ENCODE data around the gene KIF11. TPM values are rescaled to one million over a fixed set of nuclear protein-coding genes. Genes with fewer than 3 reads are reported as not detected.

Gene KIF11
- total and polyA plus RNA-seq, 2 of the 13 experiments (the other 11 are each of a cell fraction or from before 2014, with no cell fraction given) = 8.7 to 38.4 TPM

DNA sequence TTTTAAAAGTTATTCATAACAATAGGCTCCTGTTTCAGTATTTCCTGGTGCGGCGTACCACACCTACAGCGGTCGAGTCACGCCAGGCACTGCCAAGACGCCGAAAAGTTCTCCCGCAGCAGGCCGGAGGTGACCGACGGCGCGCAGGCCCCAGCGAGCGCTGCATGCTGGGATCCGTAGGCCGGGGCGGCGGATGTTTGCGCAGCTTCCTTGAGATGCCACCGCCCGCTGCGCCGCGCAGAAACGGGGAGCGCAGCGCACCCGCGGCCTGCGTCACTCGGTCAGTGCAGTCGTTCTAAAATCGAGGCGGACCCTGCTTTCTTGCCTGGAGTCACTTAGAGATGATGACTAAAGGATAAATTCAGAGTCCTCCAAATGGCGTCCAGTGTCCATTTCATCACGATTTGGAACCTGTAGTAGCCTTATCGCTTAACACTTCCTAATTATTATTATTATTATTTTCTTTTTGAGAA is 1.3 kb upstream of the KIF11 start (continued):
- TF ChIP-seq, protein P1, sequence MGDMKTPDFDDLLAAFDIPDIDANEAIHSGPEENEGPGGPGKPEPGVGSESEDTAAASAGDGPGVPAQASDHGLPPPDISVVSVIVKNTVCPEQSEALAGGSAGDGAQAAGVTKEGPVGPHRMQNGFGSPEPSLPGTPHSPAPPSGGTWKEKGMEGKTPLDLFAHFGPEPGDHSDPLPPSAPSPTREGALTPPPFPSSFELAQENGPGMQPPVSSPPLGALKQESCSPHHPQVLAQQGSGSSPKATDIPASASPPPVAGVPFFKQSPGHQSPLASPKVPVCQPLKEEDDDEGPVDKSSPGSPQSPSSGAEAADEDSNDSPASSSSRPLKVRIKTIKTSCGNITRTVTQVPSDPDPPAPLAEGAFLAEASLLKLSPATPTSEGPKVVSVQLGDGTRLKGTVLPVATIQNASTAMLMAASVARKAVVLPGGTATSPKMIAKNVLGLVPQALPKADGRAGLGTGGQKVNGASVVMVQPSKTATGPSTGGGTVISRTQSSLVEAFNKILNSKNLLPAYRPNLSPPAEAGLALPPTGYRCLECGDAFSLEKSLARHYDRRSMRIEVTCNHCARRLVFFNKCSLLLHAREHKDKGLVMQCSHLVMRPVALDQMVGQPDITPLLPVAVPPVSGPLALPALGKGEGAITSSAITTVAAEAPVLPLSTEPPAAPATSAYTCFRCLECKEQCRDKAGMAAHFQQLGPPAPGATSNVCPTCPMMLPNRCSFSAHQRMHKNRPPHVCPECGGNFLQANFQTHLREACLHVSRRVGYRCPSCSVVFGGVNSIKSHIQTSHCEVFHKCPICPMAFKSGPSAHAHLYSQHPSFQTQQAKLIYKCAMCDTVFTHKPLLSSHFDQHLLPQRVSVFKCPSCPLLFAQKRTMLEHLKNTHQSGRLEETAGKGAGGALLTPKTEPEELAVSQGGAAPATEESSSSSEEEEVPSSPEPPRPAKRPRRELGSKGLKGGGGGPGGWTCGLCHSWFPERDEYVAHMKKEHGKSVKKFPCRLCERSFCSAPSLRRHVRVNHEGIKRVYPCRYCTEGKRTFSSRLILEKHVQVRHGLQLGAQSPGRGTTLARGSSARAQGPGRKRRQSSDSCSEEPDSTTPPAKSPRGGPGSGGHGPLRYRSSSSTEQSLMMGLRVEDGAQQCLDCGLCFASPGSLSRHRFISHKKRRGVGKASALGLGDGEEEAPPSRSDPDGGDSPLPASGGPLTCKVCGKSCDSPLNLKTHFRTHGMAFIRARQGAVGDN (CRISPR knock-in tag; IDR thresholded peaks at IDR 0.05) = peak; percentile 94
- 0 out of 2 replicates have a peak, but pooled peaks have one; percentile 51 for TF ChIP-seq SALL2 (CRISPR knock-in tag; IDR thresholded peaks at IDR 0.05)
- TF ChIP-seq DNMT1 (CRISPR knock-in tag; IDR thresholded peaks at IDR 0.05) = no peak
- no peak for TF ChIP-seq ZNF672 (CRISPR knock-in tag; IDR thresholded peaks at IDR 0.05)
- TF ChIP-seq ZNF547 (CRISPR knock-in tag; IDR thresholded peaks at IDR 0.05) = peak; percentile 60
- TF ChIP-seq ZIK1 (CRISPR knock-in tag; IDR thresholded peaks at IDR 0.05; ENCODE audit: borderline replicate concordance, low read depth) = 0 out of 2 replicates have a peak, but pooled peaks have one; percentile 40
- peak; percentile 76; the same call in 1 of the 2 replicates for TF ChIP-seq HDAC2 (CRISPR knock-in tag; IDR thresholded peaks at IDR 0.05)
- no peak for TF ChIP-seq SCMH1 (CRISPR knock-in tag; IDR thresholded peaks at IDR 0.05; ENCODE audit: borderline replicate concordance)
- no peak for TF ChIP-seq SP1 (IDR thresholded peaks at IDR 0.05)
- TF ChIP-seq SP1 (CRISPR knock-in tag; IDR thresholded peaks at IDR 0.05) = peak; percentile 48; the same call in 1 of the 2 replicates
- TF ChIP-seq, protein P2, sequence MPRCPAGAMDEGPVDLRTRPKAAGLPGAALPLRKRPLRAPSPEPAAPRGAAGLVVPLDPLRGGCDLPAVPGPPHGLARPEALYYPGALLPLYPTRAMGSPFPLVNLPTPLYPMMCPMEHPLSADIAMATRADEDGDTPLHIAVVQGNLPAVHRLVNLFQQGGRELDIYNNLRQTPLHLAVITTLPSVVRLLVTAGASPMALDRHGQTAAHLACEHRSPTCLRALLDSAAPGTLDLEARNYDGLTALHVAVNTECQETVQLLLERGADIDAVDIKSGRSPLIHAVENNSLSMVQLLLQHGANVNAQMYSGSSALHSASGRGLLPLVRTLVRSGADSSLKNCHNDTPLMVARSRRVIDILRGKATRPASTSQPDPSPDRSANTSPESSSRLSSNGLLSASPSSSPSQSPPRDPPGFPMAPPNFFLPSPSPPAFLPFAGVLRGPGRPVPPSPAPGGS (CRISPR knock-in tag; IDR thresholded peaks at IDR 0.05) = peak; percentile 71; the same call in 1 of the 2 replicates
- TF ChIP-seq SATB2 (CRISPR knock-in tag; IDR thresholded peaks at IDR 0.05) = peak; percentile 85; the same call in 1 of the 2 replicates
- TF ChIP-seq MAFF (IDR thresholded peaks at IDR 0.05; ENCODE audit: low read depth, low read length) = no peak
- no peak for TF ChIP-seq GLI4 (CRISPR knock-in tag; IDR thresholded peaks at IDR 0.05; ENCODE audit: borderline replicate concordance)
- TF ChIP-seq ZNF382 (CRISPR knock-in tag; IDR thresholded peaks at IDR 0.05; ENCODE audit: borderline replicate concordance) = no peak
- no peak for TF ChIP-seq ZNF235 (CRISPR knock-in tag; IDR thresholded peaks at IDR 0.05; ENCODE audit: borderline replicate concordance)
- TF ChIP-seq ZNF713 (CRISPR knock-in tag; IDR thresholded peaks at IDR 0.05) = no peak
- TF ChIP-seq, protein P3, sequence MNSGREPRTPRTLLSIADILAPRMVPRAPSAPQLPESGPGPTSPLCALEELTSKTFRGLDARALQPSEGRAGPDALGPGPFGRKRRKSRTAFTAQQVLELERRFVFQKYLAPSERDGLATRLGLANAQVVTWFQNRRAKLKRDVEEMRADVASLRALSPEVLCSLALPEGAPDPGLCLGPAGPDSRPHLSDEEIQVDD (CRISPR knock-in tag; IDR thresholded peaks at IDR 0.05; ENCODE audit: borderline replicate concordance) = no peak
- TF ChIP-seq ZMYM3 (CRISPR knock-in tag; IDR thresholded peaks at IDR 0.05) = peak; percentile 63; the same call in 1 of the 2 replicates
- TF ChIP-seq ASH2L (IDR thresholded peaks at IDR 0.05; ENCODE audit: insufficient read length, low read depth, low read length) = peak; percentile 59
- TF ChIP-seq, protein P4, sequence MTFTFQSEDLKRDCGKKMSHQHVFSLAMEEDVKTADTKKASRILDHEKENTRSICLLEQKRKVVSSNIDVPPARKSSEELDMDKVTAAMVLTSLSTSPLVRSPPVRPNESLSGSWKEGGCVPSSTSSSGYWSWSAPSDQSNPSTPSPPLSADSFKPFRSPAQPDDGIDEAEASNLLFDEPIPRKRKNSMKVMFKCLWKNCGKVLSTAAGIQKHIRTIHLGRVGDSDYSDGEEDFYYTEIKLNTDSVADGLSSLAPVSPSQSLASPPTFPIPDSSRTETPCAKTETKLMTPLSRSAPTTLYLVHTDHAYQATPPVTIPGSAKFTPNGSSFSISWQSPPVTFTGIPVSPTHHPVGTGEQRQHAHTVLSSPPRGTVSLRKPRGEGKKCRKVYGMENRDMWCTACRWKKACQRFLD (CRISPR knock-in tag; IDR thresholded peaks at IDR 0.05; ENCODE audit: borderline replicate concordance) = no peak
- no peak for TF ChIP-seq ZNF569 (CRISPR knock-in tag; IDR thresholded peaks at IDR 0.05; ENCODE audit: borderline replicate concordance)
- TF ChIP-seq ZNF431 (CRISPR knock-in tag; IDR thresholded peaks at IDR 0.05; ENCODE audit: borderline replicate concordance, low read depth) = peak; percentile 27; the same call in 1 of the 2 replicates
- TF ChIP-seq ZNF367 (CRISPR knock-in tag; IDR thresholded peaks at IDR 0.05; ENCODE audit: borderline replicate concordance) = 0 out of 2 replicates have a peak, but pooled peaks have one; percentile 60

Measured in HepG2 (cell line).